Measurements from ENCODE around the gene WNK3. TPM values are rescaled to one million over a fixed set of nuclear protein-coding genes. Genes with fewer than 3 reads are reported as not detected.

The WNK3 gene
- total and polyA plus RNA-seq, 4 donors = 1.7 to 11.9 (median 7.5) TPM

DNA sequence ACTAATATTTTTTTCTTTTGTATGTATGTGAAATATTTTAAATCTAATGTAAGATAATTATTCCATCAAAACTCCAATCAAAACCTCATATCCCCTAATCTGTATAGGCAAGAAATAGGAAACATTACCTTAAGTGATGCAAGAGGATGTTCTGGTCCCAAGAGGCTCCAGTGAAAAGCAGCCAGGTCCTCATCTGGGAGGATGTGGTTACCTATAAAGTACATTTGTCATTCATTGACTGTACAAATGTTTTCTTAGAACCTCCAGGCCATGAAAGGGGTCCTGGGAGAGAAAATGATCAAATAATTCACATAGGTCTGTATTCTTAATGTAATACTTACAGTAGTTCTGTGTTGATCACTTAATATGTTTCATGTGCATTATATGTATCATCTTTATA, 200.3 kb downstream of the WNK3 start:
- no peaks in the 10 kb centered on the region for H3K9me3 ChIP-seq (ENCODE audit: control insufficient read depth in 4 of 4, low read length in 3 of 4)

More for the DNA sequence above, 200.3 kb downstream of the WNK3 start:
- TF ChIP-seq, protein P1, sequence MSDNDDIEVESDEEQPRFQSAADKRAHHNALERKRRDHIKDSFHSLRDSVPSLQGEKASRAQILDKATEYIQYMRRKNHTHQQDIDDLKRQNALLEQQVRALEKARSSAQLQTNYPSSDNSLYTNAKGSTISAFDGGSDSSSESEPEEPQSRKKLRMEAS (IDR thresholded peaks at IDR 0.05) = no peak
- no peak for TF ChIP-seq HNF4A (conservative IDR thresholded peaks at IDR 0.05)
- TF ChIP-seq, protein P2, sequence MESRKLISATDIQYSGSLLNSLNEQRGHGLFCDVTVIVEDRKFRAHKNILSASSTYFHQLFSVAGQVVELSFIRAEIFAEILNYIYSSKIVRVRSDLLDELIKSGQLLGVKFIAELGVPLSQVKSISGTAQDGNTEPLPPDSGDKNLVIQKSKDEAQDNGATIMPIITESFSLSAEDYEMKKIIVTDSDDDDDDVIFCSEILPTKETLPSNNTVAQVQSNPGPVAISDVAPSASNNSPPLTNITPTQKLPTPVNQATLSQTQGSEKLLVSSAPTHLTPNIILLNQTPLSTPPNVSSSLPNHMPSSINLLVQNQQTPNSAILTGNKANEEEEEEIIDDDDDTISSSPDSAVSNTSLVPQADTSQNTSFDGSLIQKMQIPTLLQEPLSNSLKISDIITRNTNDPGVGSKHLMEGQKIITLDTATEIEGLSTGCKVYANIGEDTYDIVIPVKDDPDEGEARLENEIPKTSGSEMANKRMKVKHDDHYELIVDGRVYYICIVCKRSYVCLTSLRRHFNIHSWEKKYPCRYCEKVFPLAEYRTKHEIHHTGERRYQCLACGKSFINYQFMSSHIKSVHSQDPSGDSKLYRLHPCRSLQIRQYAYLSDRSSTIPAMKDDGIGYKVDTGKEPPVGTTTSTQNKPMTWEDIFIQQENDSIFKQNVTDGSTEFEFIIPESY (IDR thresholded peaks at IDR 0.05) = no peak
- TF ChIP-seq, protein P3, sequence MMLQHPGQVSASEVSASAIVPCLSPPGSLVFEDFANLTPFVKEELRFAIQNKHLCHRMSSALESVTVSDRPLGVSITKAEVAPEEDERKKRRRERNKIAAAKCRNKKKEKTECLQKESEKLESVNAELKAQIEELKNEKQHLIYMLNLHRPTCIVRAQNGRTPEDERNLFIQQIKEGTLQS (IDR thresholded peaks at IDR 0.05) = no peak
- TF ChIP-seq SP1 (IDR thresholded peaks at IDR 0.05) = no peak
- TF ChIP-seq, protein P4, sequence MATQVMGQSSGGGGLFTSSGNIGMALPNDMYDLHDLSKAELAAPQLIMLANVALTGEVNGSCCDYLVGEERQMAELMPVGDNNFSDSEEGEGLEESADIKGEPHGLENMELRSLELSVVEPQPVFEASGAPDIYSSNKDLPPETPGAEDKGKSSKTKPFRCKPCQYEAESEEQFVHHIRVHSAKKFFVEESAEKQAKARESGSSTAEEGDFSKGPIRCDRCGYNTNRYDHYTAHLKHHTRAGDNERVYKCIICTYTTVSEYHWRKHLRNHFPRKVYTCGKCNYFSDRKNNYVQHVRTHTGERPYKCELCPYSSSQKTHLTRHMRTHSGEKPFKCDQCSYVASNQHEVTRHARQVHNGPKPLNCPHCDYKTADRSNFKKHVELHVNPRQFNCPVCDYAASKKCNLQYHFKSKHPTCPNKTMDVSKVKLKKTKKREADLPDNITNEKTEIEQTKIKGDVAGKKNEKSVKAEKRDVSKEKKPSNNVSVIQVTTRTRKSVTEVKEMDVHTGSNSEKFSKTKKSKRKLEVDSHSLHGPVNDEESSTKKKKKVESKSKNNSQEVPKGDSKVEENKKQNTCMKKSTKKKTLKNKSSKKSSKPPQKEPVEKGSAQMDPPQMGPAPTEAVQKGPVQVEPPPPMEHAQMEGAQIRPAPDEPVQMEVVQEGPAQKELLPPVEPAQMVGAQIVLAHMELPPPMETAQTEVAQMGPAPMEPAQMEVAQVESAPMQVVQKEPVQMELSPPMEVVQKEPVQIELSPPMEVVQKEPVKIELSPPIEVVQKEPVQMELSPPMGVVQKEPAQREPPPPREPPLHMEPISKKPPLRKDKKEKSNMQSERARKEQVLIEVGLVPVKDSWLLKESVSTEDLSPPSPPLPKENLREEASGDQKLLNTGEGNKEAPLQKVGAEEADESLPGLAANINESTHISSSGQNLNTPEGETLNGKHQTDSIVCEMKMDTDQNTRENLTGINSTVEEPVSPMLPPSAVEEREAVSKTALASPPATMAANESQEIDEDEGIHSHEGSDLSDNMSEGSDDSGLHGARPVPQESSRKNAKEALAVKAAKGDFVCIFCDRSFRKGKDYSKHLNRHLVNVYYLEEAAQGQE (IDR thresholded peaks at IDR 0.05) = no peak
- TF ChIP-seq GABPA (IDR thresholded peaks at IDR 0.05 in 1 of 2, conservative IDR thresholded peaks at IDR 0.05 in 1 of 2) = no peak
- no peak for TF ChIP-seq JUND (IDR thresholded peaks at IDR 0.05)
- no peak for TF ChIP-seq RXRA (IDR thresholded peaks at IDR 0.05)
- no peak for TF ChIP-seq EGR1 (IDR thresholded peaks at IDR 0.05; ENCODE audit: low read depth in 2 of 2)
- no peak for TF ChIP-seq FOXA1 (IDR thresholded peaks at IDR 0.05)
- TF ChIP-seq YY1 (IDR thresholded peaks at IDR 0.05) = no peak
- no peak for TF ChIP-seq NR2F2 (IDR thresholded peaks at IDR 0.05)
- TF ChIP-seq HNF4G (IDR thresholded peaks at IDR 0.05) = no peak
- no peak for TF ChIP-seq TAF1 (conservative IDR thresholded peaks at IDR 0.05)
- TF ChIP-seq, protein P5, sequence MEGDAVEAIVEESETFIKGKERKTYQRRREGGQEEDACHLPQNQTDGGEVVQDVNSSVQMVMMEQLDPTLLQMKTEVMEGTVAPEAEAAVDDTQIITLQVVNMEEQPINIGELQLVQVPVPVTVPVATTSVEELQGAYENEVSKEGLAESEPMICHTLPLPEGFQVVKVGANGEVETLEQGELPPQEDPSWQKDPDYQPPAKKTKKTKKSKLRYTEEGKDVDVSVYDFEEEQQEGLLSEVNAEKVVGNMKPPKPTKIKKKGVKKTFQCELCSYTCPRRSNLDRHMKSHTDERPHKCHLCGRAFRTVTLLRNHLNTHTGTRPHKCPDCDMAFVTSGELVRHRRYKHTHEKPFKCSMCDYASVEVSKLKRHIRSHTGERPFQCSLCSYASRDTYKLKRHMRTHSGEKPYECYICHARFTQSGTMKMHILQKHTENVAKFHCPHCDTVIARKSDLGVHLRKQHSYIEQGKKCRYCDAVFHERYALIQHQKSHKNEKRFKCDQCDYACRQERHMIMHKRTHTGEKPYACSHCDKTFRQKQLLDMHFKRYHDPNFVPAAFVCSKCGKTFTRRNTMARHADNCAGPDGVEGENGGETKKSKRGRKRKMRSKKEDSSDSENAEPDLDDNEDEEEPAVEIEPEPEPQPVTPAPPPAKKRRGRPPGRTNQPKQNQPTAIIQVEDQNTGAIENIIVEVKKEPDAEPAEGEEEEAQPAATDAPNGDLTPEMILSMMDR (IDR thresholded peaks at IDR 0.05; ENCODE audit: low read depth, low read length, missing input control) = no peak
- no peak for TF ChIP-seq RAD21 (IDR thresholded peaks at IDR 0.05)
- no peak for TF ChIP-seq FOXA2 (IDR thresholded peaks at IDR 0.05)
- DNase-seq (ENCODE audit: low spot score) = no peak
- H3K27ac ChIP-seq (ENCODE audit: low read depth in 1 of 2, low read length in 2 of 2) = no peak overlapping the region
- H3K9ac ChIP-seq (ENCODE audit: low read depth in 1 of 2, low read length in 2 of 2) = no peak overlapping the region
- H3K4me3 ChIP-seq (ENCODE audit: low read depth in 1 of 3, low read length in 3 of 3) = no peak overlapping the region
- H3K4me1 ChIP-seq (ENCODE audit: control insufficient read depth in 4 of 4, insufficient read depth in 4 of 4, low read length in 3 of 4) = peaks cover 0 to under 1% (median 0%) of the 10 kb centered on the region in 4 donors
- peaks cover 0 to under 1% (median 0%) of the 10 kb centered on the region in 4 donors for H3K27me3 ChIP-seq (ENCODE audit: control insufficient read depth in 4 of 4, insufficient read depth in 4 of 4, low read length in 3 of 4)
- peaks cover 0 to 4% (median 2%) of the 10 kb centered on the region in 4 donors for H3K36me3 ChIP-seq (ENCODE audit: control insufficient read depth in 4 of 4, insufficient read depth in 3 of 4, low read depth in 1 of 4, low read length in 3 of 4)

Small RNA genes within 50 kb of the gene (small RNA-seq; reads per million reads assigned to genes)
- gene AL589872.1 (not detected), gene RNU6-434P (not detected)

Other genes with a start within 250 kb of the WNK3 start
- 1 to 10 TPM; 2.6 to 3.7 TPM for gene FAM120C, start 174.8 kb downstream of the WNK3 start, total RNA-seq
- gene FAM120C, start 174.8 kb downstream of the WNK3 start, polyA plus RNA-seq = 1 to 10 TPM; 1.8 to 2.0 TPM
- 1 to 10 TPM; 7.9 to 8.8 TPM for gene TSR2, start 82.4 kb upstream of the WNK3 start, total RNA-seq
- gene TSR2, start 82.4 kb upstream of the WNK3 start, polyA plus RNA-seq = 10 to 100 TPM; 19.4 to 22.1 TPM
- gene FGD1, start 138.2 kb upstream of the WNK3 start, total RNA-seq = under 1 TPM; 0.50 to 0.89 TPM
- under 1 TPM; 0.32 to 0.66 TPM for gene FGD1, start 138.2 kb upstream of the WNK3 start, polyA plus RNA-seq
- 10 to 100 TPM; 18.1 to 22.1 TPM for gene GNL3L, start 172.2 kb upstream of the WNK3 start, total RNA-seq
- 1 to 10 TPM; 3.8 to 4.7 TPM for gene GNL3L, start 172.2 kb upstream of the WNK3 start, polyA plus RNA-seq